Measurements from ENCODE around the gene ZBTB12. TPM values are rescaled to one million over a fixed set of nuclear protein-coding genes. Genes with fewer than 3 reads are reported as not detected.
A peak's percentile ranks its signal among the peaks of the same experiment; 100 is the strongest.

ZBTB12 gene
- total RNA-seq, 1 experiment from 2014 or later, result 16.2 TPM

DNA sequence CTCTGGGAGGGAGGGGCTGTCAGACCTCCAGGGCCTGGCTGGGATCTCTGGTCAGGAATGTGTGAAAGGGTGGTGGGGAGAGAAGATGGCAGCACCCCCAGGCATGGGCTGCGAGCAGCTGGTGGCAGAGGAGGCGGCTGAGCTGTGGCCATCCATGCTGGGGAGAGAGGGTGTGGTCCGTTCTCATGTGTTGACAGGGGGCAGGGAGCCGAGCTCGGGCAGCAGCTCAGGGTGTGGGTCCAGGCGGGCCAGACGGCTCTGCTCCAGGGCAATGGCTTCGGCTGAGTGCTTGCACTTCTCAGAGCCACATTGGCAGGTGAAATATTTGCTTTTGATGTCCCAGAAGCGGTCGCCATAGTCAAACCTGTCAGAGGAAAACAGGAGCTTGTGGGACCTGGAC, 22.0 kb downstream of the ZBTB12 start:
- Histone ChIP-seq H3K4me3 (no peak overlapping the region), H3K36me3 (ENCODE audit: low read depth) (peaks cover 5% of the 10 kb centered on the region; the same call in 1 of the 2 replicates), H3F3A (ENCODE audit: insufficient read depth, low read depth) (peaks cover 22% of the 10 kb centered on the region), H3K9me2 (ENCODE audit: insufficient read depth) (no peaks in the 10 kb centered on the region), H3K4me2 (no peak overlapping the region), H4K20me1 (ENCODE audit: insufficient read depth) (no peaks in the 10 kb centered on the region), H3K9me3 (ENCODE audit: insufficient read depth, low read depth) (no peaks in the 10 kb centered on the region), H3K27me3 (ENCODE audit: insufficient read depth, low read depth) (no peaks in the 10 kb centered on the region), H3K27ac (no peak overlapping the region), H3K4me1 (replicated peaks; ENCODE audit: insufficient read depth) (peaks cover 20% of the 10 kb centered on the region), H2AFZ (no peak overlapping the region), H3K79me2 (ENCODE audit: low read depth) (no peaks in the 10 kb centered on the region)
- intact Hi-C loops (cut with micrococcal nuclease; ENCODE audit: unreplicated experiment), result loop anchor here (5.0 to 10.0 kb wide), 2 partner anchors 48 to 195 kb away; partner anchors contain the start of gene LY6G5C
- no peak for DNase-seq
- POLR2A ChIA-PET (ENCODE audit: unreplicated experiment), result no interaction called here
- TF ChIP-seq EZH2 (IDR thresholded peaks at IDR 0.05; ENCODE audit: low read depth), result no peak
- TF ChIP-seq, protein P1, sequence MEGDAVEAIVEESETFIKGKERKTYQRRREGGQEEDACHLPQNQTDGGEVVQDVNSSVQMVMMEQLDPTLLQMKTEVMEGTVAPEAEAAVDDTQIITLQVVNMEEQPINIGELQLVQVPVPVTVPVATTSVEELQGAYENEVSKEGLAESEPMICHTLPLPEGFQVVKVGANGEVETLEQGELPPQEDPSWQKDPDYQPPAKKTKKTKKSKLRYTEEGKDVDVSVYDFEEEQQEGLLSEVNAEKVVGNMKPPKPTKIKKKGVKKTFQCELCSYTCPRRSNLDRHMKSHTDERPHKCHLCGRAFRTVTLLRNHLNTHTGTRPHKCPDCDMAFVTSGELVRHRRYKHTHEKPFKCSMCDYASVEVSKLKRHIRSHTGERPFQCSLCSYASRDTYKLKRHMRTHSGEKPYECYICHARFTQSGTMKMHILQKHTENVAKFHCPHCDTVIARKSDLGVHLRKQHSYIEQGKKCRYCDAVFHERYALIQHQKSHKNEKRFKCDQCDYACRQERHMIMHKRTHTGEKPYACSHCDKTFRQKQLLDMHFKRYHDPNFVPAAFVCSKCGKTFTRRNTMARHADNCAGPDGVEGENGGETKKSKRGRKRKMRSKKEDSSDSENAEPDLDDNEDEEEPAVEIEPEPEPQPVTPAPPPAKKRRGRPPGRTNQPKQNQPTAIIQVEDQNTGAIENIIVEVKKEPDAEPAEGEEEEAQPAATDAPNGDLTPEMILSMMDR (conservative IDR thresholded peaks at IDR 0.05), result no peak
- TSS peak; percentile 19 for BruUV-seq (replicated peaks)
- CTCF ChIA-PET, result interaction anchor here (0.5 kb wide), 1 partner anchor 227 kb away, joined by 3 read pairs; no protein-coding TSS in a partner anchor

DNA sequence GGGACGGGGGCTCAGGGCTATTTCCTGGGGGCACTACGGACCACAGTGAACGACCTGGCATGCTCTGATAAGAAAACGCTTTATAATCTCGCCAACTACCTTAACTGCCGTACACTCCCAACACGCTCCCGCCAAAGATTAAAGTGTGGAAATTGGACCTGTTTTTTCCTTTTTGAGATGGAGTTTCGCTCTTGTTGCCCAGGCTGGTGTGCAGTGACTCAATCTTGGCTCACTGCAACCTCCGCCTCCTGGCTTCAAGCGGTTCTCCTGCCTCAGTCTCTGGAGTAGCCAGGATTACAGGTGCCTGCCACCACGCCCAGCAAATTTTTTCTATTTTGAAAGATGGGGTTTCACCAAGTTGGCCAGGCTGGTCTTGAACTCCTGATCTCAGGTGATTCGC, 22.7 kb downstream of the ZBTB12 start:
- Histone ChIP-seq H3K27ac (0 out of 2 replicates have a peak overlapping the region, but pooled peaks have one; percentile 47), H3K9me2 (ENCODE audit: insufficient read depth) (no peaks in the 10 kb centered on the region), H3K9me3 (ENCODE audit: insufficient read depth, low read depth) (no peaks in the 10 kb centered on the region), H3K36me3 (ENCODE audit: low read depth) (peaks cover 5% of the 10 kb centered on the region; the same call in 1 of the 2 replicates), H3K4me3 (peak overlapping the region; percentile 36; the same call in 1 of the 2 replicates), H3K4me1 (replicated peaks; ENCODE audit: insufficient read depth) (peaks cover 28% of the 10 kb centered on the region), H3K27me3 (ENCODE audit: insufficient read depth, low read depth) (no peaks in the 10 kb centered on the region), H3F3A (ENCODE audit: insufficient read depth, low read depth) (peaks cover 28% of the 10 kb centered on the region), H4K20me1 (ENCODE audit: insufficient read depth) (no peaks in the 10 kb centered on the region), H2AFZ (no peak overlapping the region), H3K4me2 (peak overlapping the region; percentile 58), H3K79me2 (ENCODE audit: low read depth) (no peaks in the 10 kb centered on the region)
- intact Hi-C loops (cut with micrococcal nuclease; ENCODE audit: unreplicated experiment), result loop anchor here (5.0 to 10.0 kb wide), 2 partner anchors 47 to 194 kb away; partner anchors contain the start of gene LY6G5C
- BruUV-seq (replicated peaks), result TSS peak; percentile 96
- DNase-seq, result no peak
- TF ChIP-seq, protein P1 (conservative IDR thresholded peaks at IDR 0.05), result no peak
- no peak for TF ChIP-seq EZH2 (IDR thresholded peaks at IDR 0.05; ENCODE audit: low read depth)
- POLR2A ChIA-PET (ENCODE audit: unreplicated experiment), result interaction anchor here (0.7 kb wide), 1 partner anchor 632 kb away, joined by 10 read pairs; no protein-coding TSS in a partner anchor
- CTCF ChIA-PET, result interaction anchor here (0.7 kb wide), 1 partner anchor 64 kb away, joined by 3 read pairs; no protein-coding TSS in a partner anchor

DNA sequence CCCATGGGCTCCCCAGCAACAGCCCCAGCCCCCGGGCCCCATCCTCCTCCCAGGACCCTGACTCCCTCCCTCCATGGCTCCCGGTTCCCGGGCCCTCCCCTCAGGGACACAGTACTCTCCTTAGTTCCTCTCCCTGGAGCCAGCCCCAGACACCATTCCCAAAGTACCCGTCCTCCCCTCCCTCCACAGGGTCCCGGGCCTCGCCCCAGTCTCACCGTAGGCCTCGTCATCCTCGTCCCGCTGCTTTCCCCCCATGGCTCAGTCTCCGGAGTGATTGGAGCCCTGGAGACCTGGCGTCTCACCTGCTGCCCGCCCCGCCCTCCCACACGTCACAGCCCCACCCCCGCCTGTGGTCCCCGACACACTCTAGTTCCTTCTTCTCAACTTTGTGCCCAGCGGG, 23.2 kb downstream of the ZBTB12 start, which contains the start of gene SLC44A4:
Gene SLC44A4, minus strand, starts transcription at position 272 of the 400 bp plus-strand sequence. Its CDS starts 17 bp downstream, at position 255.
- peak in 1 of 2 experiments; percentile 42 for DNase-seq
- Histone ChIP-seq H3K79me2 (ENCODE audit: low read depth) (no peaks in the 10 kb centered on the region), H3K4me3 (peak within 1 kb of the TSS; percentile 36; the same call in 1 of the 2 replicates), H3K36me3 (ENCODE audit: low read depth) (peaks cover 5% of the 10 kb centered on the region; the same call in 1 of the 2 replicates), H3K4me1 (replicated peaks; ENCODE audit: insufficient read depth) (peaks cover 32% of the 10 kb centered on the region), H3K27me3 (ENCODE audit: insufficient read depth, low read depth) (no peaks in the 10 kb centered on the region), H3K9me2 (ENCODE audit: insufficient read depth) (no peaks in the 10 kb centered on the region), H2AFZ (no peak within 1 kb of the TSS), H3K9me3 (ENCODE audit: insufficient read depth, low read depth) (no peaks in the 10 kb centered on the region), H4K20me1 (ENCODE audit: insufficient read depth) (no peaks in the 10 kb centered on the region), H3K4me2 (peak within 1 kb of the TSS; percentile 58), H3K27ac (0 out of 2 replicates have a peak within 1 kb of the TSS, but pooled peaks have one; percentile 47), H3F3A (ENCODE audit: insufficient read depth, low read depth) (peaks cover 31% of the 10 kb centered on the region)
- no peak for TF ChIP-seq EZH2 (IDR thresholded peaks at IDR 0.05; ENCODE audit: low read depth)
- TF ChIP-seq, protein P1 (conservative IDR thresholded peaks at IDR 0.05), result no peak
- ChIA-PET CTCF (interaction anchor here (0.7 kb wide), 1 partner anchor 64 kb away, joined by 3 read pairs; no protein-coding TSS in a partner anchor), POLR2A (ENCODE audit: unreplicated experiment) (interaction anchor here (0.7 kb wide), 1 partner anchor 631 kb away, joined by 10 read pairs; no protein-coding TSS in a partner anchor)
- no TSS peak for BruUV-seq (replicated peaks)
- intact Hi-C loops (cut with micrococcal nuclease; ENCODE audit: unreplicated experiment), result loop anchor here (5.0 to 10.0 kb wide), 2 partner anchors 46 to 194 kb away; partner anchors contain the start of gene LY6G5C

Measured in PC-9 (cell line).